Neutrophil (primary cell): ENCODE results near the gene PILRB.
"Not testable (repeated sequence)": the region's sequence is repeated elsewhere in the genome, so short reads cannot be mapped to it uniquely, and the experiment has no call there.

Experiments used
- H3K27ac ChIP-seq: fragments of 200-600 bp; sonication (generic); 2 replicates; pipeline ENCODE4 v1.5.1; 2016; ENCODE audit warnings: mild to moderate bottlenecking, moderate library complexity
- H3K27me3 ChIP-seq: fragments of 200-600 bp; sonication (generic); 2 replicates; pipeline ENCODE4 v1.6.0; 2016; ENCODE audit warnings: mild to moderate bottlenecking
- H3K36me3 ChIP-seq: fragments of 200-600 bp; sonication (generic); 2 replicates; pipeline ENCODE4 v1.5.1; 2017
- H3K4me1 ChIP-seq, 2 experiments: fragments of 200-600 bp in 1 of 2; sonication (generic) in 1 of 2; 1 replicate in 1 of 2; 2 replicates in 1 of 2; pipeline versions ENCODE4 v1.5.1 to v1.6.1; 2013 to 2016; ENCODE audit warnings: low read depth in 1 of 2, low read length in 1 of 2, mild to moderate bottlenecking in 1 of 2, moderate library complexity in 1 of 2; ENCODE audit not compliant: control insufficient read depth in 1 of 2, insufficient read depth in 1 of 2
- H3K4me3 ChIP-seq, 2 experiments: fragments of 200-600 bp in 1 of 2; sonication (generic) in 1 of 2; 1 replicate in 1 of 2; 2 replicates in 1 of 2; pipeline ENCODE4 v1.5.1; 2013 to 2016; ENCODE audit warnings: low read depth in 1 of 2, low read length in 1 of 2, mild to moderate bottlenecking in 1 of 2, moderate library complexity in 1 of 2
- H3K9me3 ChIP-seq: fragments of 200-600 bp; sonication (generic); 2 replicates; pipeline ENCODE4 v1.5.1; 2016
- TF ChIP-seq, protein P1 (sequence below): fragments of 200-600 bp; sonication (generic); IDR thresholded peaks from 2 replicates; pipeline ENCODE4 v1.5.1; 2016; ENCODE audit warnings: antibody characterized with exemption

PILRB gene

DNA sequence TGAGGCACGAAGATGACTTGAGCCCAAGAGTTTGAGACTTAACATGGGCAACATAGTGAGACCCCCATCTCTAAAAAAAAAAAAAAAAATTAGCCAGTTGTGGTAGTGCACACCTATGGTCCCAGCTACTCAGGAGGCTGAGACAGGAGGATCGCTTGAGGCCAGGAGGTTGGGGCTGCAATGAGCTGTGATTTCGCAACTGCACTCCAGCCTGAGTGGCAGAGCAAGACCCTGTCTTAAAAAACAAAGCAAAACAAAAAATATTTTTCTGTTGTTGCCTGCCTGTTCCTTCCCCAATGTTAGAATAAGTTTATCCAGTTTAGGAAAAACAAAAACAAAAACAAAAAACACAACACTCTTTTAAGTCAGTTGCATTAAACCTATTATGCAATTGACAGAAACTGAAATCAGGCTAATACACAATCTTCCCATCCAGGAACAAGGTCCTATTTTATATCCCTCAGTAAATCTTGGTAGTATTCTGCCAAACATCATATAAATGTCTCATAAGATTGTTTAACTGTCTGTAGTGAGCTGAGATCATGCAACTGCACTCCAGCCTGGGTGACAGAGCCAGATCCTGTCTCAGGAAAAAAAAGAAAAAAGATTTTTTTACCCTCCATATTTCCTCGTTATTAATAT, 20.3 kb downstream of the PILRB start:
- Histone ChIP-seq H3K36me3 (peaks cover 63% of the 10 kb centered on the region), H3K4me3 (peak overlapping the region; percentile 52 to 61), H3K27ac (peak overlapping the region; percentile 93), H3K4me1 (peaks cover 85 to 90% of the 10 kb centered on the region in 2 experiments), H3K27me3 (no peaks in the 10 kb centered on the region), H3K9me3 (no peaks in the 10 kb centered on the region)
- TF ChIP-seq, protein P1, sequence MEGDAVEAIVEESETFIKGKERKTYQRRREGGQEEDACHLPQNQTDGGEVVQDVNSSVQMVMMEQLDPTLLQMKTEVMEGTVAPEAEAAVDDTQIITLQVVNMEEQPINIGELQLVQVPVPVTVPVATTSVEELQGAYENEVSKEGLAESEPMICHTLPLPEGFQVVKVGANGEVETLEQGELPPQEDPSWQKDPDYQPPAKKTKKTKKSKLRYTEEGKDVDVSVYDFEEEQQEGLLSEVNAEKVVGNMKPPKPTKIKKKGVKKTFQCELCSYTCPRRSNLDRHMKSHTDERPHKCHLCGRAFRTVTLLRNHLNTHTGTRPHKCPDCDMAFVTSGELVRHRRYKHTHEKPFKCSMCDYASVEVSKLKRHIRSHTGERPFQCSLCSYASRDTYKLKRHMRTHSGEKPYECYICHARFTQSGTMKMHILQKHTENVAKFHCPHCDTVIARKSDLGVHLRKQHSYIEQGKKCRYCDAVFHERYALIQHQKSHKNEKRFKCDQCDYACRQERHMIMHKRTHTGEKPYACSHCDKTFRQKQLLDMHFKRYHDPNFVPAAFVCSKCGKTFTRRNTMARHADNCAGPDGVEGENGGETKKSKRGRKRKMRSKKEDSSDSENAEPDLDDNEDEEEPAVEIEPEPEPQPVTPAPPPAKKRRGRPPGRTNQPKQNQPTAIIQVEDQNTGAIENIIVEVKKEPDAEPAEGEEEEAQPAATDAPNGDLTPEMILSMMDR, result no peak

DNA sequence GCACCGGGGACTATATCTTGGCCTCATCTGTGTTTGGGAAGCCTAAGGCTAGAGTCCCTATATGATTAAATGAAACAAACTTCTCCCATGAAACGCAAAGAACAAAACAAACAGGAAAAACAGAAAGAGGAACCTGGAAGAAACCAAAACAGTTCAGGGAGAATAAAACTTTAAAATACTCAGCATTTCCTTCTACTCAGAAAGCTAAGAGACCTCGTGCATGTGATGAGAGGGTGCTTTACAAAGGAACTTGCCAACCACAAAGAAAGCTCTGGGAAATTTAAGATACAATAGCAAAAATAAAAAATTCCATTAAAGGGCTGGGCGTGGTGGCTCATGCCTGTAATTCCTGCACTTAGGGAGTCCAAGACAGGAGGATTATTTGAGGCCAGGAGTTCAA, 22.3 kb downstream of the PILRB start:
- Histone ChIP-seq H3K4me1 (peaks cover 72 to 81% of the 10 kb centered on the region in 2 experiments), H3K27me3 (no peaks in the 10 kb centered on the region), H3K4me3 (peak overlapping the region; percentile 52 to 61), H3K9me3 (no peaks in the 10 kb centered on the region), H3K36me3 (peaks cover 69% of the 10 kb centered on the region), H3K27ac (peak overlapping the region; percentile 93)
- TF ChIP-seq, protein P1, result no peak

DNA sequence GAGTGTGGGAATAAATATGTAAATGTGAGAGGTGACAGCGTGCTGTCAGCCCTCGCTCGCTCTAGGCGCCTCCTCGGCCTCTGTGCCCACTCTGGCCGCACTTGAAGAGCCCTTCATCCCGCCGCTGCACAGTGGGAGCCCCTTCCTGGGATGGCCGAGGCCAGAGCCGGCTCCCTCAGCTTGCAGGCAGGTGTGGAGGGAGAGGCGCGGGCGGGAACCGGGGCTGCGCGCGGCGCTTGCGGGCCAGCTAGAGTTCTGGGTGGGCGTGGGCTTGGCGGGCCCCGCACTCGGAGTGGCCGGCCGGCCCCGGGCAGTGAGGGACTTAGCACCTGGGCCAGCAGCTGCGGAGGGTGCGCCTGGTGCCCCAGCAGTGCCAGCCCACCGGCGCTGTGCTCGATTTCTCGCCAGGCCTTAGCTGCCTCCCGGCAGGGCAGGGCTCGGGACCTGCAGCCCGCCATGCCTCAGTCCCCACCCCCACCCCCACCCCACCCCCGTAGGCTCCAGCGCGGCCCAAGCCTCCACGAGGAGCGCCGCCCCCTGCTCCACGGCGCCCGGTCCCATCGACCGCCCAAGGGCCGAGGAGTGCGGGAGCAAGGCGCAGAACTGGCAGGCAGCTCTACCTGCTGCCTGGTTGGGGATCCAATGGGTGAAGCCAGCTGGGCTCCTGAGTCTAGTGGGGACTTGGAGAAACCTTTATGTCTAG, 23.8 kb downstream of the PILRB start:
- H3K9me3 ChIP-seq, H3K27me3 ChIP-seq, H3K4me3 ChIP-seq: not testable (repeated sequence)
- H3K4me1 ChIP-seq, result peaks cover 57 to 66% of the 10 kb centered on the region in 2 experiments
- peak overlapping the region; percentile 80 for H3K27ac ChIP-seq
- H3K36me3 ChIP-seq, result peaks cover 63% of the 10 kb centered on the region

- H3K9me3 ChIP-seq, H3K4me3 ChIP-seq, H3K27me3 ChIP-seq: not testable (repeated sequence)
- Histone ChIP-seq H3K4me1 (peaks cover 51 to 62% of the 10 kb centered on the region in 2 experiments), H3K27ac (peak overlapping the region; percentile 80), H3K36me3 (peaks cover 61% of the 10 kb centered on the region)
Observed at GRCh38 chr7:100382234-100382853, 24.4 kb downstream of the PILRB start.

- peaks cover 53% of the 10 kb centered on the region for H3K36me3 ChIP-seq
- TF ChIP-seq, protein P1, result no peak
- H3K27me3 ChIP-seq, result no peaks in the 10 kb centered on the region
- H3K27ac ChIP-seq, result peak overlapping the region; percentile 55
- no peaks in the 10 kb centered on the region for H3K9me3 ChIP-seq
- H3K4me1 ChIP-seq, result peaks cover 27 to 40% of the 10 kb centered on the region in 2 experiments
- no peak overlapping the region for H3K4me3 ChIP-seq
Observed at GRCh38 chr7:100384628-100385294, 26.8 kb downstream of the PILRB start.

GRCh38 chr7:100386940-100387339, 29.0 kb downstream of the PILRB start:
- Histone ChIP-seq H3K9me3 (no peaks in the 10 kb centered on the region), H3K4me3 (no peak overlapping the region), H3K4me1 (peaks cover 15 to 21% of the 10 kb centered on the region in 2 experiments), H3K27me3 (no peaks in the 10 kb centered on the region), H3K36me3 (peaks cover 68% of the 10 kb centered on the region), H3K27ac (no peak overlapping the region)
- TF ChIP-seq, protein P1, result no peak
